Fibroblast of skin of right quadriceps (primary cell): ENCODE data around the gene MYH2.
"Not testable (repeated sequence)": the region's sequence is repeated elsewhere in the genome, so short reads cannot be mapped to it uniquely, and the experiment has no call there.

Source experiments
- DNase-seq: peaks from one replicate; pipeline ENCODE4 v3.0.0-alpha.2; 2013

The MYH2 gene

GRCh38 chr17:10549096-10549842 lies at the start of gene MYH2:
TSS of gene MYH2 (minus strand) at chr17:10549658. CDS start at chr17:10547920, 1,738 bp downstream.
- no peak for DNase-seq

- DNase-seq, result no peak
Measured at GRCh38 chr17:10598621-10599020, 49.2 kb upstream of the MYH2 start.

GRCh38 chr17:10589553-10590145 lies 40.2 kb upstream of the MYH2 start:
- DNase-seq, result no peak

GRCh38 chr17:10585529-10585928 lies 36.1 kb upstream of the MYH2 start:
- DNase-seq, result no peak

- no peak for DNase-seq
Measured at GRCh38 chr17:10583834-10584233, 34.4 kb upstream of the MYH2 start.

GRCh38 chr17:10579270-10579669 lies 29.8 kb upstream of the MYH2 start:
- no peak for DNase-seq

- DNase-seq, result no peak
Measured at GRCh38 chr17:10574324-10574723, 24.9 kb upstream of the MYH2 start.

- no peak for DNase-seq
Measured at GRCh38 chr17:10563991-10564660, 14.7 kb upstream of the MYH2 start.

- DNase-seq, result no peak
Measured at GRCh38 chr17:10558049-10558448, 8.6 kb upstream of the MYH2 start.

- DNase-seq, result peak; percentile 9
Measured at GRCh38 chr17:10557422-10557821, 8.0 kb upstream of the MYH2 start.

- no peak for DNase-seq
Measured at GRCh38 chr17:10556301-10557005, 7.0 kb upstream of the MYH2 start.

GRCh38 chr17:10550014-10550413 lies 556 bp upstream of the MYH2 start:
- DNase-seq, result no peak

GRCh38 chr17:10547351-10547750 lies 2.1 kb downstream of the MYH2 start:
- DNase-seq, result no peak

GRCh38 chr17:10543486-10543885 lies 6.0 kb downstream of the MYH2 start:
- DNase-seq, result peak; percentile 33

GRCh38 chr17:10541179-10541578 lies 8.3 kb downstream of the MYH2 start:
- DNase-seq, result not testable (repeated sequence)

- DNase-seq, result no peak
Measured at GRCh38 chr17:10532026-10532425, 17.4 kb downstream of the MYH2 start.

GRCh38 chr17:10527419-10527818 lies 22.0 kb downstream of the MYH2 start:
- DNase-seq, result no peak

GRCh38 chr17:10526517-10526916 lies 22.9 kb downstream of the MYH2 start:
- no peak for DNase-seq

- no peak for DNase-seq
Measured at GRCh38 chr17:10523064-10523463, 26.4 kb downstream of the MYH2 start.

- DNase-seq, result no peak
Measured at GRCh38 chr17:10521949-10522348, 27.5 kb downstream of the MYH2 start.

- DNase-seq, result no peak
Measured at GRCh38 chr17:10518271-10519037, 31.0 kb downstream of the MYH2 start, which contains the start of gene MYH1. TSS of gene MYH1 (minus strand) at chr17:10518542. CDS start at chr17:10516642, 1,900 bp downstream.

GRCh38 chr17:10516638-10517037 lies 32.8 kb downstream of the MYH2 start:
- no peak for DNase-seq

GRCh38 chr17:10516065-10516464 lies 33.4 kb downstream of the MYH2 start:
- no peak for DNase-seq
